Suppressor macrophage treated with lipopolysaccharide for 4 hours (primary cell): ENCODE measurements around the gene ANK2.

Experiments used
- DNase-seq: peaks from one replicate; pipeline ENCODE4 v3.0.0-alpha.2; 2020

The ANK2 gene

DNA sequence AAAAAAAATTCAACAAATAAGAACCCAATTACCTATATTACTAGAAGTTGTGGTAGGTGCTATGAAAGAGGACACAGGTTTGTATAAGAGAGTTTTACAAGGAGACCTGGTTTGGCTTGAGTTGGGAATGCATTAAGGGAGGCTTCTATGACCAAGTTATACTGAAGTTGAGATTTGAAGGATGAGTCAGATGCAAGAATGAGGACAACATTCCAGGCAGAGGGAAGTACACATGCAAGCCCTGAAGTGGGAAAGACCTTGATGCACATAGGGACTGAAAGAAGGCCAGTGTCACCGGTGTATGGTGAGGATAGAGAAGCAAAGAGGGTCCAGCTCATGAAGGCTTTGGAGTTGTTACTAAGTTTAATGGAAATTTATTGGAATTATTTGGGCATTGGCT lies 52.2 kb downstream of the ANK2 start:
- DNase-seq: no peak

DNA sequence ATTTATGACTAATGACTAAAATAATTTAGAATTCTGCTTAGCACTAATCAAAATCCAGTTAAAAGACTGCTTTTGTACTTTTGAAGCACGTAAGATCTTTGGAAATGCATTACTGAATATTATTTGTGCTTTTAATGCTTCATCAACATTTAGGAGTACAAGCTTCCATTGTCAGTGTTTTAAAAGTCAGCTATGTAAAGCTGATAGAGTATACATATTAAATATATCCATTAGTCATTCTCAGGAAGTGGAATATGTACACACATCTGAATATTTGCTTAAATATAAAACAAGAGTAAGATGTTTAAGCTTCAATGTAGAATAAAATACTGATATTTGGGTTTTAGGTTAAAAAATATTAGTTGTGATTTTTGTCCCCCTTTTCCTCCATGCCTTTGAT lies 54.1 kb downstream of the ANK2 start:
- DNase-seq: no peak

DNA sequence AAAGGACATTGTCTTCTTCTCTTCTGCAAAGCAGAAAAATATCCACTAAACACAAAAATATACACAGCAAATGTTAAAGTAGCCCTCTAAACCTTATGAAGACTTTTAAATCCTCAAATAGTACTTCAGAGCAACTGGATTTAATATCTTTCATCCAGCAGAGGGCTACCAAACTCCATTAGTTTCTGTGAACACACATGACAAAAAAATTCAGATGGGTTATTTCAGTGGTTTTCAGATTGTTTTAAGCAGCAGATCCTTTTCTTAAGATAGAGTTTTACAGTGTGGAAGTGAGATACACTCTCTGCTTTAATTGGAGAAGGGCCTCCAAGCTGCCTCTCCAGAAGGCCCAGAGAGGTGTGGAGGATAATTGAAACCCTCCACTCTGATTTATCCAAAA lies 56.7 kb downstream of the ANK2 start:
- DNase-seq: no peak

DNA sequence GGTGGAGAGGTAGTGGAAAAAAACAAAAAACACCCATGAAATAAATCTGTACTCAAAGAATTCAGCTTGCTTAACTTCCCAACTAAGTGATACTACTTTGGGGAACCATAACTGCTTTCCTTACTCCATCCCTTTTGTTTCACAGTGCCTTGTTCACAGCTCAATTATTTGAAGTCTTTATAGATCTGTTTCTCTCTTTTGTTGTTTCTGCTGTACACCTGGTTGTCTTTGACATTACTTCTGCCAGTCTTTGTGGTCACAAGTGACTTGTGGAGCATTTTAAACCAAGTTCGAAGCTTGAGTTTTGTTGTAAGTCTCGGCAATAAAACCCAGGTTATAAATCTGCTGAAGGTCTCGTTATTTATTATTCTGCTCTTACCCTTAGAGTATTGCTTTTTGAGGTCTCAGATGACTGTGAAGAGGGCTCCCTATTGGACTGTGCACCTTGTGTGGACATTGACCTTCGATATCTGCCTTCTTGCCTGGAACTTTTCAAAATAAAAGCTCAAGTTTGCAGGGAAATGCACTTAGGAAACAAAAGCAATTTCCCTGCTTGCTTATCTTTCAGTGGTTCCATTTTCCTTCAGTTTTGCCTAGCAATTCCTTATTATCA lies 59.8 kb downstream of the ANK2 start:
- no peak for DNase-seq

DNA sequence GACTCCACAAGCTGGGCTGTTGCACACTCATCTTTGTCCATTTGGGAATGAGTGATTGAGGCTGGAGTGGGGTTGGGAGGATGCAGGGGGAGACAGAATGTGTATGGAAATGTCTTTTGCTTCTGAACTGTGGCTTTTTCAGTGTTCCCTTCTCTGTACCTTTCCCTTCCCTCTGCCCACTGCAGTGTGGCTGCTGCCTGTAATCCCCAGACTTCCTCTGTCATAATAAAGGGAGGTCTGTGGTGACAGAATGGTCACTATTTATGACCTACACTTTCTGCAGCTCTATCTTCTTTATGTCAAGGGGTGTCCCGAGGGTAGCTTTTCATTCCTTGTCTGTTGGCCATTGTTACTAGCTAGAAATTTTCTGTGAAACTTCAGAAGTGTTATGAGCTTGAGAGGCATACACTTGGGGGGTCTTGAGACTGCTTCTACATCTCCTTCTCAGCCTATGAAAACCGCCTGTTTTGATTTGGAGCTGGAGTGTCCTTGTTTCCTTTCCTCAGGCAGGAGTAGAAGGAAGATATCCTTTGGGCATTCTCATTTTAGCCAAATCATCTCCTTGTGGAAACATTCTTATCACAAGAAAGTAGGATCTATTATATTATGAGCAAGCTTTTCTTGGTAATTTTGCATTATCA lies 63.0 kb downstream of the ANK2 start:
- no peak for DNase-seq

DNA sequence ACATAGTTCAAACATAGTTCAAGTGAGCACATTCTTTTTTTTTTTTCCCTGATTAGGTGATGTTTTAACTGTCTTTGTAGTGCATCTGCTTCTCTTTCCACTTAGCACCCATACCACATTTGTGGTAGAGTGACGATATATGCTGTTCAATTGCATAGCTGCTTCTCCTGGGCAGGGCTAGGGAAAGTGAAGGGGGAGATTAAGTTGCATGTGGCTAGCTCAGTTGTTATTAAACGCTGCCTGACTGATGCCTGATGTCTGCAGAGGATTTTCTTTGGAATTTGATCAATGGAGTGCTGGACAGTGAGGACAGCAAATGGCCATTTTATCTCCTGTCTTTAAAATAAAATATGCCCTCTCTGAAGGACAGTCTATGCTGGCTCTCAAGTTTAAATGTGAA lies 63.7 kb downstream of the ANK2 start:
- no peak for DNase-seq

DNA sequence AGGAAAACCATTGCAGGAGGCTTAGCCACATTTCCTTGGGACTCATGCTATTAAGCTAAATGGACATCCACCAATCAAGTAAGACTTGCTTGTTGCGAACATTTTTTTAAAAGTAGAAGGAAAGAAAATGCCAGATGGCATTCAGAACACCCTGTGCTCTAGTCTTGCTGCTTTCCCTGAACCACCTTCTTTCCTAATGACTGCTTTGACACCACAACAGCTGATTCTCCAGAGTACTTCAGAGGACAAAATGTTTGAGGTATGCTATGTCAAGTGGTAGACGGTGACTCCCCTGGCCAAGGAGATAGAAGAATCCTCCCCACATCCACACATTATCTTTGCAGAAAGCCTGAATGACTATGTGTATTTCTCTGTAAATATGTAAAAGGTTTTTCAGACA lies 65.4 kb downstream of the ANK2 start:
- no peak for DNase-seq

DNA sequence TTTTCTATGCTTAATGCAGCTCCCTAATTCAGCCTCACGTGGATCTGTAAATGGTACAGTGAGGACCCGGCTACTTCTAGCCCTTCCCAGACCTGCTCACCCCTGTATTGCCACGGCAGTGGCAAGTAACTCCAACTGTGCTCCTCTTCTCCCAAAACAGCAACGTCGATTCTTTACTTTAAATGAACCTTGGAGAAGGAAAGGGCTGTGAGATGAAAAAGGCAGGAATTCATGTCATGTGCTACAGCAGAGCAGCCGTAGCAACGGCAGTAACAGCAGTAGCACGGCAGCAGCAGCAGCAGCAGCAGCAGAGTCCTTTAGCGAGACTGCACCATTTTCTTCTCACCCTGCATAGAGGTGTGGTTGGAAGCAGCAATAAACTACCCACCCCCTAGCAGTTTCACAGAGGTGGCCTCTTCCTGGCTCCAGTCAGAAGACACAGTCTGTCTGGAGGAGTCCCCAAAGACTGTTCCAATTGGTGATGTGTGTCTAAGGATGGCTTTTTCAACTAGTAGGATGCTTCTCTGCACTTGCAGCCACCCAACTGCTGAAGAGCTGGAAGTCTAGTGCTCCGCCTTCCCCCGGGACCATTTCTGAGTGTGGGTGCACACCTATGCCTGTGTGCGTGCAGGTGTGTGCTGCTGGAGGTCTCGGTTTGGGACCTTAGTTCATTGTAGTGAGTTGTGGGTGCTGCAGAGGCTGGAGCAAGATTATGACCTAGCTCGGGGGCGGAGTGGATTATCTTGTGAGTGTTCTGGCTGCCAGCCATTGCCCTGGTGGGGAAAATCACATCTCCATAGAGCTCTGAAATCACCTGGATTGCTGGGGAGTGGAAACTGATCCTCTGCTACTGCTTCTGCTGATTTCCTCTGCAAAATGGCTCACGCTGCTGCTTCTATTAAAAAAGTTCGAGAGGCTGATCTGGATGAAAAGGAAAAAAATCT lies 67.2 kb downstream of the ANK2 start:
- no peak for DNase-seq

DNA sequence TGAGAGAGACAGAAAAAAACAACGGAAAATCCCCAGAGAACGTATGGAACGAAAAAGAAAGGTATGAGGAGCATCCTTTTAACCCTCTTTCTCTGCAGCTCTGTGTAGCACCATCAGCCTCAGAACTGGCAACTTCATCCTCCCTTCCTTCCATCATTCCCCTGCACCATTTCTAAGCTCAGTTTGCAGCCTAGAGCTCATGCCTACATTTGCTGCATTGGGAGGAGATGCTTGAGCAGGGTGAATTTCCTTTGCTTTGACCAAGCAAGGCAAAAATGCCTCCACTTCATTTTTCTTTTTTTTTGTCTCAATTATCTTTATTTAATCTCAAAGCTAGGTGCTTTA lies 67.9 kb downstream of the ANK2 start:
- no peak for DNase-seq

DNA sequence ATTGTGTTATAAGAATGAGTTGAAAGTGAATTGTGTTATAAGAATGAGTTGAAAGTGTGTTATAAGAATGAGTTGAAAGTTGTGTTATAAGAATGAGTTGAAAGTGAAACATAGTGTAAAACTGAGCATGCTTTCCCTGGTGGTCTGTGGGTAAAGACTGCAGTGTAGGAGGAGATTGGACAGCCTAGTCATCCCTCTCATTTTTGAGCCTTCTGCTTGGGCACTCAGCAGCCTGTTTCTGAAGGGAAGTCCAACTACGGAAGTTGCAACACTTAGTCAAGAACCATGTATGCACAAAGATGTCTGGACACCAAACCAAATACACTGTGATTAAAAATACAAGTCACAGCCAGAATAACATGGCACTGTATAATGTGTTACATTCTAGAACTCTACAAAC lies 72.6 kb downstream of the ANK2 start:
- DNase-seq: no peak

DNA sequence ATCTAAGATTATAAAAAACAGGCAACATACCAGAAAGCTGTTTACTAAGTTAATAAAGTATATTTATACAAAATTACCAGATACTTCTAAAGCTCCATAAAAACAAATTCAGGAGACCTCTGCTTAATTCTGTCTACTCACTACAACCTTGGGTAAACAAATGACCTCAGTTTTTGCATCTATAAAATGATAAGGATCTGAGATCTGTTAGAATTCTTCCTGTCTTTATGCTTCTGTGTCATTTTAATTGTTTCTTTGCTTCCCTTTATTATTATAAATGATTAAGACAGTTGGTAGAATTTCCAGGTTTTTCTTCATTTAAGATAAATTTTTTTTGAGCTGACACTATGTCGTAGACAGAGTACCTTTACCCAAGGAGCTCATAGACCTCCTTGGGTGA lies 76.0 kb downstream of the ANK2 start:
- no peak for DNase-seq

DNA sequence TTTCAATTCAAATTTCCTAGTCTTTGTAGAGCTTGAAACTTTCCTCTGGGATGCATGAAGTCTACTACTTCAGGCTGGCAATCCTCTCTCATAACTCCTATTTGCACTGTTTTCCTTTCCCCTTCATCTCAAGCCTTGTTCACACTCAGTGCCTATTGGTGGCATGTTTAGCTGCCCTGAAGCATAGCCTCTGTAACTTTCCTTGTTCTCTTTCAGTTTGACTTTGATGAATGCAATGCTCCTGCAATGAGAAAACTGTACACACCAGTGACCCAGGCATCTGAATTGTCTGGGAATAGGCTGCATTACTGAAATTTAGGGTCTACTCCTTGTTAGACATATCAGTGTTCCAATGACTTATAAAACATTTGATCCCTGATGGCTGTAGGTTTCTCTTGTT lies 81.7 kb downstream of the ANK2 start:
- DNase-seq: no peak

DNA sequence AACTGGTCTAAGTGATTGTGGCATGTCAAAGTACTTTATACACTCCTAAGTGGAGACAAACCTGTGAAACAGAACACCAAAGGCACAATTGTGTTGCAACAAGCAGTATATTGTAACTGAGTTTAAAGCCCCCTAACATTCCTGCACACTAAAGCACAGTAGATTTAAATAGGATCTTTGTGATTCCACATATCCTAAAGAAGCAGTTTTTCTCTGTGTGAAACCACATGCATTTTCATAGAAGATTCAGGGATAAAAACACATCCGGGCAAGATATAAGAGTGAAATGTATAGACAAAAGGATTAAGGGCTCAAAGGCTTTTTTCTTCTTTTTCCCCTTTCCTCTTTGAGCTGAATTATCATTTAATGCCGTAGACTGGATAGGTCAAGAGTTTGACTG lies 82.2 kb downstream of the ANK2 start:
- DNase-seq: no peak

DNA sequence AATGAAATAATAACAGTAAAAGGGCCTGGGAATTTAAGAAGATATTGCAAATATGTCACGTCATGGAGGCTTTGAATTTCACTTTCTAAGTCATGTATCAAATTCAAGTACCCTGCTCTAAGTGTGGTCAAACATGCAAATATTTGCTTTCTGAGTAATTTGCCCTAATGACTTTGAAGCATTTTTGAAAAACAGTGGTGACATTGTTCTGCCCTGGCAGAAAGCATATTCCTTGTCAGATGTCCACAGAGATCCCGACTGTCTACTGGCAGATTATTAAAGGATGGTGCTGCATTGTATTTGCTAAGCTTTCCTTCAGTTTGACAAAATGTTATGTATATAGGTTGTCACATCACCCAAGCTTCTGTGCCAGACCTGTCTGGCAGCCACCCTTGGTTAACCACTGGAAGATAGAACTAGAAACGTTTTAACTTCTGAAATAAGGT lies 92.5 kb downstream of the ANK2 start:
- no peak for DNase-seq

DNA sequence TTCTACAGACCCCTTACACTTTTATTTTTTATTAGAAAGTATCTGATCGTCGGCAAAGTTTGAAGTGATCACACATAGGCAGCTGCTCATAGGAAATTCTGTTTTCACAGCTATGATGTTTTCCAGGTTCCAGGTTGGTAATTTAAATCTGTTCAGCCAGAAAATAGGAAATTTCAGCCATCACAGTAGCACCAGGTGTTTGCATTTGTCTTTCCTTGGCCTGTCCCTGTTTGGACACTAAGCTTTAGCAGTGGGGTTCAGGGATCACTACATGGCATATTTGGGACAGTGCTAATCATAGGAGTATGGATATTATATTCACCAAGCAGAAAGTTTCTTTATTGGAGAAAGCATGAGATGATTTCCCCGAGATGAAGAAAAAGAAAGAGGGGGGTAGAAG lies 92.9 kb downstream of the ANK2 start:
- no peak for DNase-seq

DNA sequence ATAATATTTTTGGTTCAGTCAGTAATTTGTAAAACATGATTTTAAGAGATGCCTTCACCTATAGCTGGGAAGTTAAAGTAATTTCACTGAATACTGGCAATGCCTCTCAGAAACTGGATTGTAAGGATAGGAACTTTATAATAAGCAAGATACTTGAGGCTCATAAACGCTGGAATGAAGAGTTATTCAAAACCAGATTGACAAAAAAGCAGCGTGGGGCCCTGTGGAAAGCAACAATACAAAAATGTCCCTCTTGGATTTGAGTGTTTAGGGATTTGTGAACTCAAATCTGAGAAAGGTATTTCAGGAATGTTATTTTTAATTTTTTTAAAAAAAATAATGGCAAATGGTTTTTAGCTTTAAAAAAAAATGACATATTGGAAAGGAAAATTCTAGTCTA lies 94.6 kb downstream of the ANK2 start:
- DNase-seq: no peak

DNA sequence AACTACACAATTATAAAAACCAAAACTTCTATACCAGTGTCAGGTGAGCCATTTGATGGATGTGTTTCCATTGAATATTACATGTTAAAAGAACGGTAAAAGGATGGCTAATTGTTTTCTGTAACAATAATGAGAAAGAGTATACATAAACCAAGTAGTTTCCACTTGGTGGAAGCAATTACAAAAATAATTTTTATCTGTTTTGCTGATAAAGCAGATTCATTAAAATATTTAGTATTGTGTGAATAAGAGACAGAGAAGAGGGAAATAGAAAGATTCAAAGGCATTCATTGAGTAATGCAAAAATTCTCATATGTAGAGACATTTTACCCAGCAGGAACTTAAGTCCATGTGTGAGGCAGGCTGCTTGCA lies 95.7 kb downstream of the ANK2 start:
- DNase-seq: no peak

DNA sequence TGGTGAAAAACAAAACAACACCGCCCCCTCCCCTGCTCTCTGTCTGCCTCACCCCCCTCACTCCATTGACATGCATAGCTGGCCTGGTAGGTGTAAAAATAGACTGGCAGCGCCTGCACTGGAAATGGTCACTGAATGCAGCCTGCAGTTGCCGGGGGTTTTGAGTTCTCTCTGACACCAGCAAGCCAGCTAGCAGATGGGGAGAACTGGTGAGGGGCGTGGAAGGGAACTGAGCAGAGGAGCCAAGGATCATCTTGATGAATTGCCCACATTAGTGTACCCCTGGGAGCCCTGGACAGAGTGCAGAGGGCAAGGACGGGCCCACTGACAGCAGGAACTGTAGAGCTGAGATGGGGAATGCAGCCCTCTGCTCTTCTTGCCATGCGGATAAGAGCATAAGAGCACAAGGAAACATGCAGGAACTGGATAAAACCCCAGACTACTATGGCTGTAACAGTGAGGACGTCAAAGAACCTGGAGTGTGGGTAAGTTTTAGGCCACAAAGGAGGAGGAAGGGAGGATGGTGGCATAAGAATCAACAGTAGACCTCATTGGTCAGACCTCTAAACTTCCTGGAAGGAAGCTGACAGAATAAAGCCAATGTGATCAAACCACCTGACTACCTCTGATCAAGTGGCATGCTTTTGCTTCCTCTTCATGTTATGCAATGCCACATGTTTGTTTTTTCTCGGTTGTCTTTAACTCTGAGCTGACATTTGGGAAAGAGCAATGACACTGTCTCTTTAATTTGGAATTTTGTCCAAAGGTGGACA lies 96.3 kb downstream of the ANK2 start:
- no peak for DNase-seq

DNA sequence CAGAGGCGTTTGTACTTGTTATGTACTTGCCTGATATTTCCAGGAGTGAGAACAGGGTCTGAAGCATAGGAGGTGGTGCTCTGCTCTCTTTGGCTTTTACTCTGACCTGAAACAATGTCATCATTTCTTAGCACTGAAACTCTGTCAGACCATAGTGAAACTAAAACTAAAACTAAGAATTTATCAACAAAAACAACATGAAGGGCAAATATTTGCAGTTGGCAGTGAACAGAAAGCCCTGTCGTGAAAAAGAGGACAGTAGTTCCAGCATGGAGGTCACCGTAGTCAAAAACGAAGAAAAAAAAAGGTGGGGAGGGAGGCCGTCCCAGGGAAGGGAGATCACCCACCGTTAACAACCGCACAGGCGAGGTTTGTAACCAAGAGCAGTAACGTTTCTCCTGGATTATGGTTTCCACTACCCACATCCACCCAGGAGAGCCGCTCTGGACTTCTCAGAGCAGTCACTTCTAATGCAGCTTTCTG lies 97.5 kb downstream of the ANK2 start:
- peak; percentile 3 for DNase-seq

DNA sequence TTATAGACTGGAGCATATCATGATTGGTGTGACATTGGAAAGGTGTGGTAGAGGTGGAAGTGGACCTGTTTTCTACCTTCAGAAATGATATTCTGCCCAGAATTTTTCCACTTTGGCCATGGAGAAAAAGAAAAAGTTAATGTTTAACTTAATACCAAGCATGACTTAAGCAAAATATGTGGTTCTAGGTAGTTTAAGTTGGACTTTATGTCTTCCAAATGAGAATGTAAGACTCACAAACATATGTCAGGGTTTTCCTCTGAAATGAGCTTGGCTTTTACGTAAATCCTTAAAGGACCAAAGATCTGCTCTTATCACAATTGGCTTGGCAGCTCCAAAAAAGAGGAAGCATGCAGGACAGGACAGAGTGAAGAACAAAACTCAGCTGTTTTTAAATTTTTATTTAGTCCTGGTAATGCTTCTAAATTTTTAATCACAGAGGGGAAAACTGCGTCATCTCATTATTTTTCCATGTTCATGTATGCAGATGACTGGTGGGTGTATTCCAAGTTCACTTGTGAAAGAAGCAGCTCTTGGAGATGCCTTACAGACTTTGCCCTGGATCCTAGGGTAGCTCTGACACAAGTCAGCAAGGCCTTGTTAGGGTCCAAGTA lies 98.2 kb downstream of the ANK2 start:
- DNase-seq: no peak

DNA sequence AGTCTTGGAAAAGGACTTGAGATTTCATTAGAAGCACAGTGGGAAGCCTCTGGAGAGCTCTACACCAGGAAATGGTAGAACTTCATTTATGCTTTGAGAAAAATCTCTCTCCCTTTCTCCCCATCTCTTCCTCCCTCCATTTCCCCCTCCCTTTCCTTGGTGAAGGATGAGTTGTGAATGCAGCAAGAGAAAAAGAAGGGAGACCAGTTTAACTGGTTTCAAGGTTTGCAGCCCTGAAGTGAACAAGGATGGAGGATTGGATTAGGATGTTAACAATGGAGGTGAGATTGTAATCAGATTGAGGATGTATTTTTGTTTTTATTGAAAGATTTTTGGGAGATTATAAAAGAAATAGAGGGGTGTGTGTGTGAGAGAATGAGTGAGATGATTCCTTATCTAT lies 99.5 kb downstream of the ANK2 start:
- DNase-seq: no peak

DNA sequence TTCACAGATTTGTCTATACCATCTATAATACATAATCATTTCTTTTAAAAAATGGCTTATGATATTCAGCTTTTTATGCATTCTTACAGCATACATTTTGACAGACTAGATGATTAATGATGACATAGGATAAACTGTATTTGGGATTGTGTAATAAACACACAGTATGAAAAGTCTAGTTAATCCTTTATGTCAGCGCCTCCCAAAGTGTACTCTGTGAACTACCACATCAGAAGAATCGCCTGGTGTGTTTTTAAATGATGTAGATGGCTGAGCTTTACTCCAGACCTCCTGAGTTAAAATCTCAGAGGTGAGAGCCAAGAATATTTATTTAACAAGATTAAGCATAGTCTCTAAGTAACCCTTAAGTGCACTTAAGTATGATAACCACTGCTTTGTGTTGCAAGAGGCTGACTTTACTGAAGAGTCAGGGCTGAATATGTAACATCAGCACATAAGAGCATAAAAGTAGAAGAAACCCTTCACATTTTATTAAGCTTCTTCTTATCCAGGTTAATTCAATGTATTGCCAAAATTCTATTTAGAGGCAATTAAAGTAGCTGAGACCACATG lies 104.2 kb downstream of the ANK2 start:
- no peak for DNase-seq

DNA sequence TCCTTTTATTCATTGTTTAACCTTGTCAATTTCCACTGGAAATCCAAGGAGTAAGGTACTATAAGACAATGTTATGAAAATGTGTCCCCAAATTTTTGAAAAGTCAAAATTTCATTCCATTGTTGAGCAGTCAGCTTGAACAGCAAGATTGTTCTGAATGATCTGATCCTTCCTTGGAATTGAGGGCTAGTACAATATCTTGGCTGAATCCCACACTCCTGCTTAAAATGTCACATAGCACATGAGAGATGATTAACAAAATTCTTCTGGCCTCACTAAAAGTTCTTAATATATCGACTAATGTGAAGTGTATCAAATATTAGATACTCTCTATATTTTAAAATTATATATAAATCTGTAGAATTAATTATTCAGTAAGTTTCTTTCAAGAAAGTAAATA lies 104.8 kb downstream of the ANK2 start:
- DNase-seq: no peak
